ENCODE measurements around the gene SPTBN1.

SPTBN1 gene

DNA sequence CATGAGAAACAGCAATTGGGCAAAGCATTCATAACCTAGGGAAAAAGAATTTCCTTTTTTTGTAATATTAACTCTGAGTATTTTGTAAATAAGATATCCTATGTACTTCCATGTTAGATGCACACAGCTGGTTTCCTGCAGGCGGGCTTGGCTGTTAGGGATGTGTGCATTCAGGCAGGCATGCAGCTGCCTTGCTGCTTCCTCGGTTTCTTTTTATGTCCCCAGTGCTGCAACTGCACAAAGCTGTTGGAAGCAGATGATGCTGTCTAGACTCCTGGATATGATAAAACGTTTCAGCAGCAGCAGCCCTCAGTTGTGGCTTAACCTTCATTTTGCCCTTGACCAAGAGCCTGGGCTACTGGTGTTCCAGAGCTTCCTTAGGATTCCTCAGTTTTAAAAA lies 177.9 kb downstream of the SPTBN1 start:
- H2BK120ac ChIP-seq (ENCODE audit: insufficient read depth, low read length, poor library complexity), result peak overlapping the region; percentile 30
- H3K4me2 ChIP-seq (ENCODE audit: low read length), result no peak overlapping the region
- peaks cover 36 to 56% of the 10 kb centered on the region in 2 experiments for H3K36me3 ChIP-seq (ENCODE audit: control insufficient read depth in 1 of 2, insufficient read depth in 2 of 2, low read length in 2 of 2)
- H3K79me1 ChIP-seq (ENCODE audit: low read length), result no peaks in the 10 kb centered on the region
- no peak overlapping the region for H2BK12ac ChIP-seq (ENCODE audit: low read length)
- H3K4me3 ChIP-seq (ENCODE audit: low read depth, low read length), result no peak overlapping the region
- H4K91ac ChIP-seq (ENCODE audit: low read depth, low read length), result peak overlapping the region; percentile 25
- H2AFZ ChIP-seq (ENCODE audit: insufficient read depth, low read length, poor library complexity), result no peak overlapping the region
- no peak overlapping the region for H2AK5ac ChIP-seq (ENCODE audit: low read length)
- peak overlapping the region; percentile 18 for H3K27ac ChIP-seq (ENCODE audit: low read depth, low read length)
- H3K27me3 ChIP-seq (ENCODE audit: insufficient read depth, low read length), result no peaks in the 10 kb centered on the region
- H2BK5ac ChIP-seq (ENCODE audit: low read depth, low read length, poor library complexity), result no peak overlapping the region
- no peak overlapping the region for H3K9ac ChIP-seq (ENCODE audit: low read length)
- no peak overlapping the region for H4K8ac ChIP-seq (ENCODE audit: low read depth, low read length)
- H3K4me1 ChIP-seq (ENCODE audit: control insufficient read depth in 1 of 2, insufficient read depth in 2 of 2, low read length in 2 of 2), result peaks cover 6 to 23% of the 10 kb centered on the region in 2 experiments
- H3K23ac ChIP-seq (ENCODE audit: low read length), result no peak overlapping the region
- no peak overlapping the region for H3K4ac ChIP-seq (ENCODE audit: low read depth, low read length)
- WGBS (ENCODE audit: extremely low coverage, insufficient coverage, insufficient read length), result no CpG with 5 or more reads among the region's 3 CpGs
- no peak overlapping the region for H3K18ac ChIP-seq (ENCODE audit: low read length)
- H3K14ac ChIP-seq (ENCODE audit: low read length), result no peak overlapping the region
- no peaks in the 10 kb centered on the region for H3K79me2 ChIP-seq (ENCODE audit: control insufficient read depth, insufficient read depth, low read length, poor library complexity)
- H3K9me3 ChIP-seq (ENCODE audit: insufficient read depth, low read depth, low read length), result no peaks in the 10 kb centered on the region
- no peak for DNase-seq
- H4K12ac ChIP-seq (ENCODE audit: low read depth, low read length), result no peak overlapping the region

DNA sequence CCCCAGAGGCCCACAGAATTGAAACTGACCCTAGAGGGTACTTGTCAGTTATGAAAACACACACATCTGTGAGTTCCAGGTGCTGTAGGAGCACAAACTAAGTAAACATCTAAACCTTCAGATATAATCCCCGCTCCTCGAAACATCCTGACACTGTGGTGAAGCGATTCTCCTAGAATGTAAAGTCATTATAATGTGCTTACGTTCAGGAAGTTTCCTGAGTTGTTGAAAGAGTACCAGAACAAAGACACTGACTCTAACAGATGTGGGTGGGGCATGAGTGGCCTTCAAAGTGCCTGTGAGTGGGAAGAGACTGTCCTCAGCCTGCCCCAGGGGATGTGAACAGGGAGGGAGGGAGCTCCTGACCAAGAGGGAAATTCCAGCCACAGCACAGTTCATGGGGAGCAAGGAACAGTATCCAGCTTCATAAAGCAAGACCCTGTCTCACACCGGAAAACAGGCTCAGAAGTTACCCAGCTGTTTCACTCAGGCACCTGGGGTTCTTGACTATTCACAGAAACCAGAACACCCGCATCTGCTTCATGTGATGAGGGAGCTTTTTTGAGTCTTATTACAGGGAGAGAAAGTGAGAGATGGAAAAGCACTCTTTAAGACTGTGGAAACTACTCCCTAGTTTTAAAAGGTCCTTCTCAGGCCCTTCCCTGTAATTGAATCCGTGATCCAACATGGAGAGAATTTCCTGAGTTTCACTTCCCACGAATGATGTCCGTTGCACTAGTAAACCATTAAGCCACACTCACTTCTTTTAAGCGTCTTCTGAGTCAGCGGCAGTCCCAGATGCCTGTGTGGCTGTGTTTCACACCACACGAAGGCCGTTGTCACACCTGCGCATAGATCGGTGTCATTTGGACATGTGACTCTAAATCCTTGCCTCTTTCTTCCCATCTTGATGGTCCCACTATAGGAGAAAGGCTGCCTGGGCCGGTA lies 178.7 kb downstream of the SPTBN1 start:
- H4K12ac ChIP-seq (ENCODE audit: low read depth, low read length), result no peak overlapping the region
- peak overlapping the region; percentile 33 for H2BK12ac ChIP-seq (ENCODE audit: low read length)
- H3K4me3 ChIP-seq (ENCODE audit: low read depth, low read length), result no peak overlapping the region
- no peak for DNase-seq
- no peak overlapping the region for H4K91ac ChIP-seq (ENCODE audit: low read depth, low read length)
- no peaks in the 10 kb centered on the region for H3K79me2 ChIP-seq (ENCODE audit: control insufficient read depth, insufficient read depth, low read length, poor library complexity)
- peaks cover 28 to 50% of the 10 kb centered on the region in 2 experiments for H3K36me3 ChIP-seq (ENCODE audit: control insufficient read depth in 1 of 2, insufficient read depth in 2 of 2, low read length in 2 of 2)
- H3K4me2 ChIP-seq (ENCODE audit: low read length), result no peak overlapping the region
- no peak overlapping the region for H3K14ac ChIP-seq (ENCODE audit: low read length)
- no peaks in the 10 kb centered on the region for H3K79me1 ChIP-seq (ENCODE audit: low read length)
- H3K4me1 ChIP-seq (ENCODE audit: control insufficient read depth in 1 of 2, insufficient read depth in 2 of 2, low read length in 2 of 2), result peaks cover 8 to 26% of the 10 kb centered on the region in 2 experiments
- no CpG with 5 or more reads among the region's 16 CpGs for WGBS (ENCODE audit: extremely low coverage, insufficient coverage, insufficient read length)
- no peak overlapping the region for H2AK5ac ChIP-seq (ENCODE audit: low read length)
- H2BK120ac ChIP-seq (ENCODE audit: insufficient read depth, low read length, poor library complexity), result no peak overlapping the region
- H3K18ac ChIP-seq (ENCODE audit: low read length), result peak overlapping the region; percentile 25
- H3K9ac ChIP-seq (ENCODE audit: low read length), result no peak overlapping the region
- no peak overlapping the region for H2AFZ ChIP-seq (ENCODE audit: insufficient read depth, low read length, poor library complexity)
- no peak overlapping the region for H3K23ac ChIP-seq (ENCODE audit: low read length)
- no peaks in the 10 kb centered on the region for H3K27me3 ChIP-seq (ENCODE audit: insufficient read depth, low read length)
- H4K8ac ChIP-seq (ENCODE audit: low read depth, low read length), result no peak overlapping the region
- H3K9me3 ChIP-seq (ENCODE audit: insufficient read depth, low read depth, low read length), result no peaks in the 10 kb centered on the region
- peak overlapping the region; percentile 21 for H3K27ac ChIP-seq (ENCODE audit: low read depth, low read length)
- peak overlapping the region; percentile 18 for H2BK5ac ChIP-seq (ENCODE audit: low read depth, low read length, poor library complexity)
- no peak overlapping the region for H3K4ac ChIP-seq (ENCODE audit: low read depth, low read length)

DNA sequence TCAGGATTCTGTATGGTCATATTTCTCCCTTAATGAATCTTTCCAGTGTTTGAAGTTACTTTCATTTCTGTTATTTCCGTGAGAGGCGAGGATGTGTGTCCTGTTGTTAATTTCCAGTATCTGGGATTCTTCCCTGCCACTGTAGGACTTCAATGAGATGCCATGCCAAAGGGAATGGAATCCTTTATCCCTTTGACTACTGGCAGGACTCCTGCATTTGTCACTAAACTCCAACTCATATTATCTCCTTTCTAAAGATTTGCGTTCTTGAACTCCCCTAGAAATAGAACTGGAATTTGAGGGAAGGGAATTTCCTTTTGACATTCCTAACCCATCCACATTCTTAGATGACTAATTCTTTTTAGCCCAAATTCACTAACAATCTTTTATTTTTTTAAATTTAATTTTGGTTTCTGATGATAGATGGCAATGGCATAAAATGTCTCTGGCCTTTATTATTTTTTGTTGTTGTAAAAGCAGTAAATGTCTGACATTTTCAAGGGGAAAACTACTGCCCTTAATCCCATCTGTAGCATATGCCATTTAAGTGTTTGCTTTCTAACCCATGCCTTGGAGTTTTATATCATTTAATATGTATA lies 179.5 kb downstream of the SPTBN1 start:
- no peaks in the 10 kb centered on the region for H3K79me1 ChIP-seq (ENCODE audit: low read length)
- no peak overlapping the region for H3K18ac ChIP-seq (ENCODE audit: low read length)
- no peak overlapping the region for H2BK5ac ChIP-seq (ENCODE audit: low read depth, low read length, poor library complexity)
- no peak overlapping the region for H2AK5ac ChIP-seq (ENCODE audit: low read length)
- H3K9ac ChIP-seq (ENCODE audit: low read length), result no peak overlapping the region
- H3K79me2 ChIP-seq (ENCODE audit: control insufficient read depth, insufficient read depth, low read length, poor library complexity), result no peaks in the 10 kb centered on the region
- WGBS (ENCODE audit: extremely low coverage, insufficient coverage, insufficient read length), result no CpG with 5 or more reads among the region's 3 CpGs
- H4K8ac ChIP-seq (ENCODE audit: low read depth, low read length), result no peak overlapping the region
- no peak overlapping the region for H3K23ac ChIP-seq (ENCODE audit: low read length)
- no peak for DNase-seq
- H4K12ac ChIP-seq (ENCODE audit: low read depth, low read length), result no peak overlapping the region
- H2AFZ ChIP-seq (ENCODE audit: insufficient read depth, low read length, poor library complexity), result no peak overlapping the region
- no peaks in the 10 kb centered on the region for H3K27me3 ChIP-seq (ENCODE audit: insufficient read depth, low read length)
- no peak overlapping the region for H3K4me3 ChIP-seq (ENCODE audit: low read depth, low read length)
- no peak overlapping the region for H4K91ac ChIP-seq (ENCODE audit: low read depth, low read length)
- no peak overlapping the region for H2BK12ac ChIP-seq (ENCODE audit: low read length)
- peaks cover 8 to 27% of the 10 kb centered on the region in 2 experiments for H3K4me1 ChIP-seq (ENCODE audit: control insufficient read depth in 1 of 2, insufficient read depth in 2 of 2, low read length in 2 of 2)
- H3K4me2 ChIP-seq (ENCODE audit: low read length), result no peak overlapping the region
- H3K14ac ChIP-seq (ENCODE audit: low read length), result no peak overlapping the region
- H3K9me3 ChIP-seq (ENCODE audit: insufficient read depth, low read depth, low read length), result no peaks in the 10 kb centered on the region
- peaks cover 27 to 43% of the 10 kb centered on the region in 2 experiments for H3K36me3 ChIP-seq (ENCODE audit: control insufficient read depth in 1 of 2, insufficient read depth in 2 of 2, low read length in 2 of 2)
- H2BK120ac ChIP-seq (ENCODE audit: insufficient read depth, low read length, poor library complexity), result no peak overlapping the region
- no peak overlapping the region for H3K4ac ChIP-seq (ENCODE audit: low read depth, low read length)
- H3K27ac ChIP-seq (ENCODE audit: low read depth, low read length), result peak overlapping the region; percentile 21

DNA sequence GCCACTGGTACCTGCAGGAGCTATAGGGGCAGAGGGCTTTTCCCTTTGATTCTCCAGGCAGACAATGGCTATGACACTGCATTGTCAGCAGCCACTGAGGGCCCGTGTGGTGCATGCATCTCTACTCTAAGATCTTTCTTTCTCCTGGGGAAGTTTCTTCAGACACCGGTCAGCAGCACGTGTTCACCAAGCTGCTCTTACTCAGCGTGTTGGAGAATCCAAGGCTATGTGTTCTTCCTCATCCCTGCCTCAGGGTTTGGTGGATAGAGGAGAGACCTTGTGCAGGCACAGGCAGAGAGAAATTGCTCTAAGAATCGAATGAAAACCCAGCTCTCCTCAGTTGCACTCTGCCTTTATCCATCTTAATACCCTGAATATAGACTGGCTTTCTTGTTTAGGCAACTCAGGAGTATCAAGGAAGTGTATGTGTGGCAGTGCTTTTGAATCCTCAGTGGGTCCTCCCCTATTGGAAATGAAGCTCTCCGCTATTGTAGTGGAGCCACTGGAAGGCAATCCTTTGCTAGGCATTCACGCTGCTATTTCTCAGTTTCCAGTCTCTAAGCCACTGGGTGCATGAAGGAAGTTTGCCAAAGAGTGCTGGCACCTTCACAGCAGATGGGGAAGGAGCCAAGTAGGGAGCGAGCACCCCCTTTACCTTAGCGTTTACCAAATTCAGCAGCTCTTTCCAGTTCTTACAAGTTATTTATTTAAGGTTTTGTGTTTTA lies 180.4 kb downstream of the SPTBN1 start:
- Histone ChIP-seq H2BK5ac (ENCODE audit: low read depth, low read length, poor library complexity) (no peak overlapping the region), H3K4me1 (ENCODE audit: control insufficient read depth in 1 of 2, insufficient read depth in 2 of 2, low read length in 2 of 2) (peaks cover 8 to 27% of the 10 kb centered on the region in 2 experiments), H4K12ac (ENCODE audit: low read depth, low read length) (no peak overlapping the region), H3K79me1 (ENCODE audit: low read length) (no peaks in the 10 kb centered on the region), H3K9ac (ENCODE audit: low read length) (no peak overlapping the region), H3K79me2 (ENCODE audit: control insufficient read depth, insufficient read depth, low read length, poor library complexity) (no peaks in the 10 kb centered on the region), H4K8ac (ENCODE audit: low read depth, low read length) (no peak overlapping the region), H3K27me3 (ENCODE audit: insufficient read depth, low read length) (no peaks in the 10 kb centered on the region), H3K18ac (ENCODE audit: low read length) (peak overlapping the region; percentile 62), H2BK12ac (ENCODE audit: low read length) (no peak overlapping the region), H3K14ac (ENCODE audit: low read length) (no peak overlapping the region), H3K9me3 (ENCODE audit: insufficient read depth, low read depth, low read length) (no peaks in the 10 kb centered on the region), H3K36me3 (ENCODE audit: control insufficient read depth in 1 of 2, insufficient read depth in 2 of 2, low read length in 2 of 2) (peaks cover 19 to 35% of the 10 kb centered on the region in 2 experiments), H2AK5ac (ENCODE audit: low read length) (no peak overlapping the region), H2BK120ac (ENCODE audit: insufficient read depth, low read length, poor library complexity) (no peak overlapping the region), H3K4me3 (ENCODE audit: low read depth, low read length) (no peak overlapping the region), H4K91ac (ENCODE audit: low read depth, low read length) (no peak overlapping the region), H3K27ac (ENCODE audit: low read depth, low read length) (no peak overlapping the region), H3K4ac (ENCODE audit: low read depth, low read length) (no peak overlapping the region), H2AFZ (ENCODE audit: insufficient read depth, low read length, poor library complexity) (no peak overlapping the region), H3K4me2 (ENCODE audit: low read length) (no peak overlapping the region), H3K23ac (ENCODE audit: low read length) (no peak overlapping the region)
- DNase-seq, result no peak
- WGBS (ENCODE audit: extremely low coverage, insufficient coverage, insufficient read length), result no CpG with 5 or more reads among the region's 9 CpGs
